PFSK-1 (cell line): ENCODE measurements around the gene TNRC6C.

Experiments
- FOXP2 ChIP-seq: optimal IDR thresholded peaks from 2 replicates; pipeline ENCODE3; 2011; ENCODE audit warnings: borderline replicate concordance, control low read depth, inconsistent platforms; ENCODE audit not compliant: insufficient read depth; ENCODE audit errors: extremely low read length, extremely low read depth
- POLR2AphosphoS5 ChIP-seq: IDR thresholded peaks from 2 replicates; pipeline ENCODE4 v1.6.1; 2012; ENCODE audit warnings: low read depth, mild to moderate bottlenecking, control low read depth, low read length, moderate library complexity
- SIN3A ChIP-seq: IDR thresholded peaks from 2 replicates; pipeline ENCODE4 v1.6.1; 2012; ENCODE audit warnings: mild to moderate bottlenecking, low read length, moderate library complexity, borderline replicate concordance; ENCODE audit not compliant: insufficient read depth
- TAF1 ChIP-seq: IDR thresholded peaks from 2 replicates; pipeline ENCODE4 v1.6.1; 2012; ENCODE audit warnings: low read length, control low read depth, borderline replicate concordance; ENCODE audit not compliant: insufficient read depth
- TF ChIP-seq, protein P1 (sequence below), 2 experiments: IDR thresholded peaks; 2 replicates each; pipeline versions ENCODE4 v1.6.1 to v1.8.0; 2011 to 2012; ENCODE audit warnings: low read depth in 2 of 2, low read length in 2 of 2, control low read depth in 1 of 2, inconsistent platforms in 1 of 2, mild to moderate bottlenecking in 1 of 2, moderate library complexity in 1 of 2; ENCODE audit not compliant: insufficient read depth in 1 of 2

Gene TNRC6C

GRCh38 chr17:78051186-78051972, 92.9 kb downstream of the TNRC6C start:
- TF ChIP-seq FOXP2: no peak
- TF ChIP-seq POLR2AphosphoS5: no peak
- TF ChIP-seq, protein P1, sequence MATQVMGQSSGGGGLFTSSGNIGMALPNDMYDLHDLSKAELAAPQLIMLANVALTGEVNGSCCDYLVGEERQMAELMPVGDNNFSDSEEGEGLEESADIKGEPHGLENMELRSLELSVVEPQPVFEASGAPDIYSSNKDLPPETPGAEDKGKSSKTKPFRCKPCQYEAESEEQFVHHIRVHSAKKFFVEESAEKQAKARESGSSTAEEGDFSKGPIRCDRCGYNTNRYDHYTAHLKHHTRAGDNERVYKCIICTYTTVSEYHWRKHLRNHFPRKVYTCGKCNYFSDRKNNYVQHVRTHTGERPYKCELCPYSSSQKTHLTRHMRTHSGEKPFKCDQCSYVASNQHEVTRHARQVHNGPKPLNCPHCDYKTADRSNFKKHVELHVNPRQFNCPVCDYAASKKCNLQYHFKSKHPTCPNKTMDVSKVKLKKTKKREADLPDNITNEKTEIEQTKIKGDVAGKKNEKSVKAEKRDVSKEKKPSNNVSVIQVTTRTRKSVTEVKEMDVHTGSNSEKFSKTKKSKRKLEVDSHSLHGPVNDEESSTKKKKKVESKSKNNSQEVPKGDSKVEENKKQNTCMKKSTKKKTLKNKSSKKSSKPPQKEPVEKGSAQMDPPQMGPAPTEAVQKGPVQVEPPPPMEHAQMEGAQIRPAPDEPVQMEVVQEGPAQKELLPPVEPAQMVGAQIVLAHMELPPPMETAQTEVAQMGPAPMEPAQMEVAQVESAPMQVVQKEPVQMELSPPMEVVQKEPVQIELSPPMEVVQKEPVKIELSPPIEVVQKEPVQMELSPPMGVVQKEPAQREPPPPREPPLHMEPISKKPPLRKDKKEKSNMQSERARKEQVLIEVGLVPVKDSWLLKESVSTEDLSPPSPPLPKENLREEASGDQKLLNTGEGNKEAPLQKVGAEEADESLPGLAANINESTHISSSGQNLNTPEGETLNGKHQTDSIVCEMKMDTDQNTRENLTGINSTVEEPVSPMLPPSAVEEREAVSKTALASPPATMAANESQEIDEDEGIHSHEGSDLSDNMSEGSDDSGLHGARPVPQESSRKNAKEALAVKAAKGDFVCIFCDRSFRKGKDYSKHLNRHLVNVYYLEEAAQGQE (IDR thresholded peaks at IDR 0.05; ENCODE audit: insufficient read depth in 1 of 2, low read depth in 2 of 2, low read length in 2 of 2): no peak
- no peak for TF ChIP-seq TAF1
- no peak for TF ChIP-seq SIN3A

- no peak for TF ChIP-seq SIN3A
- TF ChIP-seq TAF1: no peak
- TF ChIP-seq FOXP2: no peak
- no peak for TF ChIP-seq POLR2AphosphoS5
- TF ChIP-seq, protein P1 (IDR thresholded peaks at IDR 0.05; ENCODE audit: insufficient read depth in 1 of 2, low read depth in 2 of 2, low read length in 2 of 2): no peak
Measured at GRCh38 chr17:78053777-78054468, 95.4 kb downstream of the TNRC6C start.

DNA sequence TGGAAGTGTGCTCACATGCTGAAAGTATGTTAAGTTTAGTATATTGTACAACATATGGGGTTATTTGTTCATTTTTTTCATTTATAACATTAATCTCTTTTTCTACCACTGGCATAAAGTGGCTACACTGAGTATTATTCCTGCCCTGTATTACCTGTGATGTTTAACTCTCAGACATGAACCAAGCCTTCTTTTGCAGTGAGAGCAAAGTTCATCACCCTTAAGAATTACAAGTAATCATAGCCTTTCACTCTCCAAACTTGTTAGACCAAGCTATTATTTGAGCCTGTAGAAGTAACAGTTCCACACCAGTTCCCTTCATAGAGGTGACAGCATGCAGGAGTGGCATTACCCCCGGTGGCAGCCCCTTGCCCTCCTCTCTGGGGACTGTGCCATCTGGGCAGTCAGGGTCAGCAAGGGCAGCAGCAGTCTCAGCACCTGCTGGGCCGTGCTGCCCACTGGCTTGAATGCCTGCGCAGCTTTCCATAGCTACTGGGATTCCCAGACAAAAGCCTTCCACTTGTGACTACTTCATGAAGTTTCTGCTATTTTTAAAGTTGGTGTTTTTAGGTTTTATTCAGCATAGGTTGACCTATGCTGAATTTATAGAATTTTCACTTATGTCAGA, 98.7 kb downstream of the TNRC6C start:
- TF ChIP-seq SIN3A: no peak
- no peak for TF ChIP-seq TAF1
- TF ChIP-seq, protein P1 (IDR thresholded peaks at IDR 0.05; ENCODE audit: insufficient read depth in 1 of 2, low read depth in 2 of 2, low read length in 2 of 2): no peak
- TF ChIP-seq FOXP2: no peak
- no peak for TF ChIP-seq POLR2AphosphoS5

GRCh38 chr17:78058001-78058400, 99.5 kb downstream of the TNRC6C start:
- no peak for TF ChIP-seq SIN3A
- TF ChIP-seq, protein P1 (IDR thresholded peaks at IDR 0.05; ENCODE audit: insufficient read depth in 1 of 2, low read depth in 2 of 2, low read length in 2 of 2): no peak
